ENCODE data around the gene RNU1-3. TPM values are rescaled to one million over a fixed set of nuclear protein-coding genes. Genes with fewer than 3 reads are reported as not detected.
A peak's percentile ranks its signal among the peaks of the same experiment; 100 is the strongest.

RNU1-3 gene
- total and polyA plus RNA-seq, 2 of the 13 experiments (the other 11 are each of a cell fraction or from before 2014, with no cell fraction given), result under 0.01 to 11,018 TPM

DNA sequence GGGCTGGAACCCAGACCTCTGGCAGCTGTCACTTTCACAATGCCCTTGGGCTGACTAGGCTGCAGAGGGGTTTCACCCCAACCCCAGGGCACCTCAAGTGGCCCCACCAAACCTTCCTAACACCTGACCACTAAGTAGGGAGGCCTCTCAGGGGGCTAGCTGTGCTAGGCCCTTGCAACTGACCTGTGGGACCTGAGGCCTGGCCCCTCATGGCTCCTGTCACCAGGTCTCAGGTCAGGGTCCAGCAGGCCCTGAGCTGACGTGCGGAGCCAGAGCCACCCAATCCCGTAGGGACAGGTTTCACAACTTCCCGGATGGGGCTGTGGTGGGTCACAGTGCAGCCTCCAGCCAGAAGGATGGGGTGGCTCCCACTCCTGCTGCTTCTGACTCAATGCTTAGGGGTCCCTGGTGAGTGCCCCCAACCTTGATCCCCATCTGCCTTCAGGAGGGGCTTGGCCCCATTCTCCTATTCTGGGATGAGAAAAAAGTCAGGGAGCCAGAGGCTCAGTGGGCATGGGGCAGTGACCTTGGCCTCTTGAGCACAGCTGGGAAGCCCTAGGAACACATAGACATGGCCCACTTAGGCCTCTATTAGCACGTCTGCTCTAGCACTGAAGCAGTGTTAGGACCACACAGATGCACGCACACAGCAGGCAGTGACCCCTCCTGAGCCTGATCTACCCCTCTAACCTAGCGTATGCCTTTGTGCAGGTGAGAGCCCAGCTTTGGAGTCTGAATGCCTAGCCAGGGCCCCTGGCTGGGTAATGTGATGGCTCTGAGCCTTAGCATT is 21.3 kb downstream of the RNU1-3 start (continued):
- TF ChIP-seq RCOR2 (CRISPR knock-in tag; IDR thresholded peaks at IDR 0.05), result peak; percentile 64; the same call in 1 of the 2 replicates
- TF ChIP-seq ZC3H13 (CRISPR knock-in tag; IDR thresholded peaks at IDR 0.05), result peak; percentile 82; the same call in 1 of the 2 replicates
- peak; percentile 35; the same call in 1 of the 2 replicates for TF ChIP-seq ZNF777 (CRISPR knock-in tag; IDR thresholded peaks at IDR 0.05)
- TF ChIP-seq TFE3 (CRISPR knock-in tag; IDR thresholded peaks at IDR 0.05), result peak; percentile 98
- peak; percentile 96 for TF ChIP-seq POLR2AphosphoS5 (IDR thresholded peaks at IDR 0.05; ENCODE audit: low read depth, low read length)
- peak; percentile 71 for TF ChIP-seq ZHX1 (CRISPR knock-in tag; IDR thresholded peaks at IDR 0.05; ENCODE audit: low read depth)
- peak; percentile 61; the same call in 1 of the 2 replicates for TF ChIP-seq ZNF563 (CRISPR knock-in tag; IDR thresholded peaks at IDR 0.05)
- TF ChIP-seq FOXO1 (CRISPR knock-in tag; IDR thresholded peaks at IDR 0.05), result peak; percentile 61
- TF ChIP-seq ASH2L (IDR thresholded peaks at IDR 0.05; ENCODE audit: insufficient read length, low read depth, low read length), result peak; percentile 18
- peak; percentile 69 for TF ChIP-seq RBM22 (optimal IDR thresholded peaks at IDR 0.05; ENCODE audit: low read length)
- peak; percentile 80 for TF ChIP-seq ZNF354B (CRISPR knock-in tag; IDR thresholded peaks at IDR 0.05)
- TF ChIP-seq TARDBP (CRISPR knock-in tag; IDR thresholded peaks at IDR 0.05), result peak; percentile 94
- peak; percentile 92; the same call in 1 of the 2 replicates for TF ChIP-seq ZNF747 (CRISPR knock-in tag; IDR thresholded peaks at IDR 0.05; ENCODE audit: borderline replicate concordance)
- peak; percentile 97 for TF ChIP-seq DNMT3B (CRISPR knock-in tag; conservative IDR thresholded peaks at IDR 0.05)
- TF ChIP-seq, protein P1, sequence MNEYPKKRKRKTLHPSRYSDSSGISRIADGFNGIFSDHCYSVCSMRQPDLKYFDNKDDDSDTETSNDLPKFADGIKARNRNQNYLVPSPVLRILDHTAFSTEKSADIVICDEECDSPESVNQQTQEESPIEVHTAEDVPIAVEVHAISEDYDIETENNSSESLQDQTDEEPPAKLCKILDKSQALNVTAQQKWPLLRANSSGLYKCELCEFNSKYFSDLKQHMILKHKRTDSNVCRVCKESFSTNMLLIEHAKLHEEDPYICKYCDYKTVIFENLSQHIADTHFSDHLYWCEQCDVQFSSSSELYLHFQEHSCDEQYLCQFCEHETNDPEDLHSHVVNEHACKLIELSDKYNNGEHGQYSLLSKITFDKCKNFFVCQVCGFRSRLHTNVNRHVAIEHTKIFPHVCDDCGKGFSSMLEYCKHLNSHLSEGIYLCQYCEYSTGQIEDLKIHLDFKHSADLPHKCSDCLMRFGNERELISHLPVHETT (CRISPR knock-in tag; conservative IDR thresholded peaks at IDR 0.05), result peak; percentile 95
- peak; percentile 98 for TF ChIP-seq YEATS4 (CRISPR knock-in tag; IDR thresholded peaks at IDR 0.05; ENCODE audit: borderline replicate concordance)
- peak; percentile 67; the same call in 1 of the 2 replicates for TF ChIP-seq ZNF12 (CRISPR knock-in tag; IDR thresholded peaks at IDR 0.05)
- peak; percentile 46; the same call in 1 of the 2 replicates for TF ChIP-seq KAT2B (IDR thresholded peaks at IDR 0.05; ENCODE audit: borderline replicate concordance, low read depth, low read length)
- peak; percentile 99 for TF ChIP-seq DMAP1 (CRISPR knock-in tag; IDR thresholded peaks at IDR 0.05)
- peak; percentile 81; the same call in 1 of the 2 replicates for TF ChIP-seq SSRP1 (CRISPR knock-in tag; IDR thresholded peaks at IDR 0.05)
- TF ChIP-seq MTF1 (CRISPR knock-in tag; IDR thresholded peaks at IDR 0.05), result peak; percentile 90

All from HepG2 (cell line).